Skeletal muscle tissue (tissue), 4 donors: ENCODE measurements around the gene FGD5. TPM values are rescaled to one million over a fixed set of nuclear protein-coding genes. Genes with fewer than 3 reads are reported as not detected.

Source experiments
- H3K27ac ChIP-seq: one replicate; pipeline ENCODE4 v1.7.0; 2013; ENCODE audit warnings: mild to moderate bottlenecking, low read depth, low read length, inconsistent platforms
- H3K27me3 ChIP-seq, 3 donors: one replicate each; pipeline ENCODE4 v1.7.0; 2013; ENCODE audit warnings: low read length in 3 of 3; ENCODE audit not compliant: control insufficient read depth in 3 of 3, insufficient read depth in 3 of 3
- H3K36me3 ChIP-seq, 3 donors: one replicate each; pipeline ENCODE4 v1.7.0; 2013; ENCODE audit warnings: low read length in 3 of 3; ENCODE audit not compliant: control insufficient read depth in 3 of 3, insufficient read depth in 3 of 3
- H3K4me1 ChIP-seq, 3 donors: one replicate each; pipeline ENCODE4 v1.7.0; 2013; ENCODE audit warnings: low read length in 3 of 3, mild to moderate bottlenecking in 3 of 3; ENCODE audit not compliant: control insufficient read depth in 3 of 3, insufficient read depth in 3 of 3
- H3K4me3 ChIP-seq, 3 donors: one replicate each; pipeline ENCODE4 v1.7.0; 2013; ENCODE audit warnings: low read length in 3 of 3
- H3K9ac ChIP-seq, 3 donors: one replicate each; pipeline ENCODE4 v1.7.0; 2013; ENCODE audit warnings: low read length in 3 of 3, mild to moderate bottlenecking in 3 of 3, moderate library complexity in 2 of 3, low read depth in 1 of 3
- H3K9me3 ChIP-seq, 3 donors: one replicate each; pipeline ENCODE4 v1.7.0; 2013; ENCODE audit warnings: low read length in 3 of 3; ENCODE audit not compliant: control insufficient read depth in 3 of 3
- total RNA-seq: library from RNA; depleted of rRNA; stranded (reverse); fragments of >200 nt; gene quantifications from one replicate; pipeline ENCODE4 v1.2.3, GENCODE V29; 2014
- donor health status: Osteomylitis.

Gene FGD5
- total RNA-seq, 1 donor from 2014 or later, result 15.7 TPM

GRCh38 chr3:14796403-14797077 is 22.2 kb upstream of the FGD5 start:
- H3K9ac ChIP-seq, result no peak overlapping the region
- H3K27ac ChIP-seq, result no peak overlapping the region
- H3K4me3 ChIP-seq, result no peak overlapping the region
- peaks cover 8 to 20% (median 16%) of the 10 kb centered on the region in 3 donors for H3K4me1 ChIP-seq
- peaks cover 0 to 17% (median 2%) of the 10 kb centered on the region in 3 donors for H3K27me3 ChIP-seq
- H3K36me3 ChIP-seq, result no peaks in the 10 kb centered on the region
- no peaks in the 10 kb centered on the region for H3K9me3 ChIP-seq

GRCh38 chr3:14797731-14798130 is 21.0 kb upstream of the FGD5 start:
- no peak overlapping the region for H3K4me3 ChIP-seq
- no peaks in the 10 kb centered on the region for H3K36me3 ChIP-seq
- H3K4me1 ChIP-seq, result peaks cover 8 to 15% (median 15%) of the 10 kb centered on the region in 3 donors
- H3K9me3 ChIP-seq, result no peaks in the 10 kb centered on the region
- no peak overlapping the region for H3K9ac ChIP-seq
- peaks cover 0 to 14% (median 2%) of the 10 kb centered on the region in 3 donors for H3K27me3 ChIP-seq
- no peak overlapping the region for H3K27ac ChIP-seq

GRCh38 chr3:14798231-14798630 is 20.5 kb upstream of the FGD5 start:
- no peak overlapping the region for H3K9ac ChIP-seq
- H3K9me3 ChIP-seq, result no peaks in the 10 kb centered on the region
- peaks cover 0 to 14% (median 2%) of the 10 kb centered on the region in 3 donors for H3K27me3 ChIP-seq
- H3K4me3 ChIP-seq, result no peak overlapping the region
- H3K4me1 ChIP-seq, result peaks cover 8 to 12% (median 10%) of the 10 kb centered on the region in 3 donors
- H3K27ac ChIP-seq, result no peak overlapping the region
- H3K36me3 ChIP-seq, result no peaks in the 10 kb centered on the region

GRCh38 chr3:14799146-14799545 is 19.6 kb upstream of the FGD5 start:
- Histone ChIP-seq H3K9me3 (no peaks in the 10 kb centered on the region), H3K36me3 (no peaks in the 10 kb centered on the region), H3K27ac (no peak overlapping the region), H3K4me1 (peaks cover 7 to 9% (median 8%) of the 10 kb centered on the region in 3 donors), H3K4me3 (no peak overlapping the region), H3K9ac (no peak overlapping the region), H3K27me3 (peaks cover 0 to 14% (median 2%) of the 10 kb centered on the region in 3 donors)

GRCh38 chr3:14801031-14801430 is 17.7 kb upstream of the FGD5 start:
- Histone ChIP-seq H3K27ac (no peak overlapping the region), H3K4me1 (peaks cover 5 to 14% (median 13%) of the 10 kb centered on the region in 3 donors), H3K27me3 (peaks cover 0 to 14% (median 2%) of the 10 kb centered on the region in 3 donors), H3K36me3 (no peaks in the 10 kb centered on the region), H3K9me3 (no peaks in the 10 kb centered on the region), H3K4me3 (no peak overlapping the region), H3K9ac (no peak overlapping the region)

GRCh38 chr3:14801668-14802380 is 16.9 kb upstream of the FGD5 start:
- H3K9ac ChIP-seq, result peak overlapping the region in 1 of 3 donors; percentile 45
- no peak overlapping the region for H3K27ac ChIP-seq
- H3K27me3 ChIP-seq, result peaks cover 0 to 14% (median 2%) of the 10 kb centered on the region in 3 donors
- no peak overlapping the region for H3K4me3 ChIP-seq
- H3K4me1 ChIP-seq, result peaks cover 10 to 17% (median 12%) of the 10 kb centered on the region in 3 donors
- H3K36me3 ChIP-seq, result no peaks in the 10 kb centered on the region
- no peaks in the 10 kb centered on the region for H3K9me3 ChIP-seq

- Histone ChIP-seq H3K27me3 (peaks cover 2 to 14% (median 3%) of the 10 kb centered on the region in 3 donors), H3K4me3 (no peak overlapping the region), H3K9ac (peak overlapping the region in 1 of 3 donors; percentile 45), H3K4me1 (peaks cover 13 to 22% (median 16%) of the 10 kb centered on the region in 3 donors), H3K9me3 (no peaks in the 10 kb centered on the region), H3K36me3 (no peaks in the 10 kb centered on the region), H3K27ac (no peak overlapping the region)
Observed at GRCh38 chr3:14802381-14802731, 16.4 kb upstream of the FGD5 start.

- Histone ChIP-seq H3K27ac (no peak overlapping the region), H3K9ac (no peak overlapping the region), H3K9me3 (no peaks in the 10 kb centered on the region), H3K4me3 (no peak overlapping the region), H3K27me3 (peaks cover 3 to 12% (median 6%) of the 10 kb centered on the region in 3 donors), H3K36me3 (no peaks in the 10 kb centered on the region), H3K4me1 (peaks cover 13 to 22% (median 20%) of the 10 kb centered on the region in 3 donors)
Observed at GRCh38 chr3:14803101-14803980, 15.4 kb upstream of the FGD5 start.

GRCh38 chr3:14803981-14804834 is 14.6 kb upstream of the FGD5 start:
- Histone ChIP-seq H3K9ac (no peak overlapping the region), H3K36me3 (no peaks in the 10 kb centered on the region), H3K27ac (no peak overlapping the region), H3K27me3 (peaks cover 3 to 14% (median 11%) of the 10 kb centered on the region in 3 donors), H3K4me1 (peaks cover 13 to 22% (median 20%) of the 10 kb centered on the region in 3 donors), H3K9me3 (no peaks in the 10 kb centered on the region), H3K4me3 (peak overlapping the region in 1 of 3 donors; percentile 29)
